ENCODE results near the gene TTC9C. TPM values are rescaled to one million over a fixed set of nuclear protein-coding genes. Genes with fewer than 3 reads are reported as not detected.

Gene TTC9C
- total and polyA plus RNA-seq, 2 of the 13 experiments (the other 11 are each of a cell fraction or from before 2014, with no cell fraction given), result 28.0 to 36.4 TPM

DNA sequence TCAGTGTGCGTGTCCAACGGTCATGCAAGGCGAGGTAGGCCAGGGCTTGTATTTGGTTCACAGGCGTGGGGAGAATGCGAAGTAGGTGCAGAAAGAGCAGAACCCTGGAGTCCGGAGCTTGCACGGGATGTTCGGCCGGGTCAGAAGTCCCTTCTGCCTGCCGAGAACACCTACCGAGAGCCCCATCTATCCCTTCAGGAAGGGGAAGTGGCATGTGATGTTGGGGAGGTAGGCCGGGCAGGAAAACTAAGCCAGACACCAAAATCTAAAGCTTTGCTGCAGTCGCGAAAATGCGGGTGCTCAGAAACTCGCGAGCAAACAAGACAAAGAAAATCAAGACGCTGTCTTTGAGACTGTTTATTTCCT is 42.5 kb downstream of the TTC9C start (continued):
- TF ChIP-seq SALL1 (CRISPR knock-in tag; IDR thresholded peaks at IDR 0.05), result 0 out of 2 replicates have a peak, but pooled peaks have one; percentile 5
- TF ChIP-seq ZNF709 (CRISPR knock-in tag; IDR thresholded peaks at IDR 0.05), result 0 out of 2 replicates have a peak, but pooled peaks have one; percentile 30
- no peak for TF ChIP-seq TBL1XR1 (IDR thresholded peaks at IDR 0.05; ENCODE audit: borderline replicate concordance, low read length, partially characterized antibody)
- TF ChIP-seq ZNF790 (CRISPR knock-in tag; IDR thresholded peaks at IDR 0.05; ENCODE audit: borderline replicate concordance), result 0 out of 2 replicates have a peak, but pooled peaks have one; percentile 61
- no peak for TF ChIP-seq ZFP36 (IDR thresholded peaks at IDR 0.05; ENCODE audit: borderline replicate concordance, low read depth, low read length, partially characterized antibody)
- TF ChIP-seq, protein P1, sequence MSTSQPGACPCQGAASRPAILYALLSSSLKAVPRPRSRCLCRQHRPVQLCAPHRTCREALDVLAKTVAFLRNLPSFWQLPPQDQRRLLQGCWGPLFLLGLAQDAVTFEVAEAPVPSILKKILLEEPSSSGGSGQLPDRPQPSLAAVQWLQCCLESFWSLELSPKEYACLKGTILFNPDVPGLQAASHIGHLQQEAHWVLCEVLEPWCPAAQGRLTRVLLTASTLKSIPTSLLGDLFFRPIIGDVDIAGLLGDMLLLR (CRISPR knock-in tag; IDR thresholded peaks at IDR 0.05), result peak; percentile 41; the same call in 1 of the 2 replicates
- TF ChIP-seq HNRNPK (IDR thresholded peaks at IDR 0.05; ENCODE audit: low read depth, low read length, poor library complexity, severe bottlenecking), result no peak
- TF ChIP-seq ZMYM4 (CRISPR knock-in tag; IDR thresholded peaks at IDR 0.05), result 0 out of 2 replicates have a peak, but pooled peaks have one; percentile 3
- TF ChIP-seq ZFAT (CRISPR knock-in tag; conservative IDR thresholded peaks at IDR 0.05), result 0 out of 2 replicates have a peak, but pooled peaks have one; percentile 72
- no peak for TF ChIP-seq ZNF629 (CRISPR knock-in tag; conservative IDR thresholded peaks at IDR 0.05)
- TF ChIP-seq ZFP1 (CRISPR knock-in tag; IDR thresholded peaks at IDR 0.05), result no peak
- no peak for TF ChIP-seq MIER2 (CRISPR knock-in tag; IDR thresholded peaks at IDR 0.05)
- TF ChIP-seq ZNF282 (IDR thresholded peaks at IDR 0.05; ENCODE audit: partially characterized antibody), result no peak
- TF ChIP-seq, protein P2, sequence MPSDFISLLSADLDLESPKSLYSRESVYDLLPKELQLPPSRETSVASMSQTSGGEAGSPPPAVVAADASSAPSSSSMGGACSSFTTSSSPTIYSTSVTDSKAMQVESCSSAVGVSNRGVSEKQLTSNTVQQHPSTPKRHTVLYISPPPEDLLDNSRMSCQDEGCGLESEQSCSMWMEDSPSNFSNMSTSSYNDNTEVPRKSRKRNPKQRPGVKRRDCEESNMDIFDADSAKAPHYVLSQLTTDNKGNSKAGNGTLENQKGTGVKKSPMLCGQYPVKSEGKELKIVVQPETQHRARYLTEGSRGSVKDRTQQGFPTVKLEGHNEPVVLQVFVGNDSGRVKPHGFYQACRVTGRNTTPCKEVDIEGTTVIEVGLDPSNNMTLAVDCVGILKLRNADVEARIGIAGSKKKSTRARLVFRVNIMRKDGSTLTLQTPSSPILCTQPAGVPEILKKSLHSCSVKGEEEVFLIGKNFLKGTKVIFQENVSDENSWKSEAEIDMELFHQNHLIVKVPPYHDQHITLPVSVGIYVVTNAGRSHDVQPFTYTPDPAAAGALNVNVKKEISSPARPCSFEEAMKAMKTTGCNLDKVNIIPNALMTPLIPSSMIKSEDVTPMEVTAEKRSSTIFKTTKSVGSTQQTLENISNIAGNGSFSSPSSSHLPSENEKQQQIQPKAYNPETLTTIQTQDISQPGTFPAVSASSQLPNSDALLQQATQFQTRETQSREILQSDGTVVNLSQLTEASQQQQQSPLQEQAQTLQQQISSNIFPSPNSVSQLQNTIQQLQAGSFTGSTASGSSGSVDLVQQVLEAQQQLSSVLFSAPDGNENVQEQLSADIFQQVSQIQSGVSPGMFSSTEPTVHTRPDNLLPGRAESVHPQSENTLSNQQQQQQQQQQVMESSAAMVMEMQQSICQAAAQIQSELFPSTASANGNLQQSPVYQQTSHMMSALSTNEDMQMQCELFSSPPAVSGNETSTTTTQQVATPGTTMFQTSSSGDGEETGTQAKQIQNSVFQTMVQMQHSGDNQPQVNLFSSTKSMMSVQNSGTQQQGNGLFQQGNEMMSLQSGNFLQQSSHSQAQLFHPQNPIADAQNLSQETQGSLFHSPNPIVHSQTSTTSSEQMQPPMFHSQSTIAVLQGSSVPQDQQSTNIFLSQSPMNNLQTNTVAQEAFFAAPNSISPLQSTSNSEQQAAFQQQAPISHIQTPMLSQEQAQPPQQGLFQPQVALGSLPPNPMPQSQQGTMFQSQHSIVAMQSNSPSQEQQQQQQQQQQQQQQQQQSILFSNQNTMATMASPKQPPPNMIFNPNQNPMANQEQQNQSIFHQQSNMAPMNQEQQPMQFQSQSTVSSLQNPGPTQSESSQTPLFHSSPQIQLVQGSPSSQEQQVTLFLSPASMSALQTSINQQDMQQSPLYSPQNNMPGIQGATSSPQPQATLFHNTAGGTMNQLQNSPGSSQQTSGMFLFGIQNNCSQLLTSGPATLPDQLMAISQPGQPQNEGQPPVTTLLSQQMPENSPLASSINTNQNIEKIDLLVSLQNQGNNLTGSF (CRISPR knock-in tag; IDR thresholded peaks at IDR 0.05), result no peak
- TF ChIP-seq GFI1 (CRISPR knock-in tag; IDR thresholded peaks at IDR 0.05; ENCODE audit: borderline replicate concordance), result no peak
- peak; percentile 13; the same call in 1 of the 2 replicates for TF ChIP-seq ZNF232 (CRISPR knock-in tag; IDR thresholded peaks at IDR 0.05; ENCODE audit: borderline replicate concordance)
- TF ChIP-seq SNAI1 (CRISPR knock-in tag; IDR thresholded peaks at IDR 0.05; ENCODE audit: borderline replicate concordance), result 0 out of 2 replicates have a peak, but pooled peaks have one; percentile 47
- TF ChIP-seq ATM (IDR thresholded peaks at IDR 0.05; ENCODE audit: borderline replicate concordance), result no peak
- peak; percentile 71; the same call in 1 of the 2 replicates for TF ChIP-seq ZNF572 (CRISPR knock-in tag; IDR thresholded peaks at IDR 0.05)
- TF ChIP-seq HNRNPUL1 (IDR thresholded peaks at IDR 0.05; ENCODE audit: low read depth, low read length), result no peak
- no peak for TF ChIP-seq SRF (IDR thresholded peaks at IDR 0.05; ENCODE audit: low read depth, low read length)
- peak; percentile 43; the same call in 1 of the 2 replicates for TF ChIP-seq ZNF777 (CRISPR knock-in tag; IDR thresholded peaks at IDR 0.05)
- TF ChIP-seq ZNF563 (CRISPR knock-in tag; IDR thresholded peaks at IDR 0.05), result 0 out of 2 replicates have a peak, but pooled peaks have one; percentile 39
- TF ChIP-seq POLR2A (IDR thresholded peaks at IDR 0.05; ENCODE audit: insufficient read depth in 1 of 2, low read depth in 2 of 2, low read length in 2 of 2), result 0 out of 4 replicates have a peak, but pooled peaks of 1 of the 2 experiments have one; percentile 13
- TF ChIP-seq ZNF235 (CRISPR knock-in tag; IDR thresholded peaks at IDR 0.05; ENCODE audit: borderline replicate concordance), result no peak
- 0 out of 2 replicates have a peak, but pooled peaks have one; percentile 3 for TF ChIP-seq GATAD2A (CRISPR knock-in tag; IDR thresholded peaks at IDR 0.05)
